ENCODE results near the gene YBX1. TPM values are rescaled to one million over a fixed set of nuclear protein-coding genes. Genes with fewer than 3 reads are reported as not detected.
"Not testable (repeated sequence)": the region's sequence is repeated elsewhere in the genome, so short reads cannot be mapped to it uniquely, and the experiment has no call there.

Gene YBX1
- total RNA-seq, 2 donors from 2014 or later = 471 to 894 TPM

DNA sequence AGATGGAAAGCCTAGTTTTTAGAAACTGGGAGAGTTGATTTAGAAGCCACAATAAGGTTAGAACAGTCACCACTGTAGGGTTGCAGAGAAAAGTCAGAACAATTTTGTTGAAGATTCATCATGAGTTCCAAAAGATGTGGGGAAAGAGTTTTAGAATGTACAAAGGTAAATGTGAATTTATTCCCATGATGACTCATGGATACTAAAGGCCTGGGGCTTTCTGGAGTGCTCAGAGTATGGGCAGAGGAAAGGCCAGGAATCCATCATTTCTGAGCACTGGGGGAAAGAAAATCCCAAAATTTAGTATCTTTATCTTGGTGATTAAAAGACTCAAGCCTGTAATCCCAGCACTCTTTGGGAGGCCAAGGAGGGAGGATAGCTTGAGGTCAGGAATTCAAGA lies 17.8 kb downstream of the YBX1 start:
- Histone ChIP-seq H3K27me3 (no peaks in the 10 kb centered on the region), H3K4me1 (no peaks in the 10 kb centered on the region), H3K27ac (no peak overlapping the region), H3K4me3 (no peak overlapping the region), H3K36me3 (peaks cover 33% of the 10 kb centered on the region), H3K9ac (ENCODE audit: low read depth in 2 of 2, low read length in 2 of 2) (no peak overlapping the region), H3K9me3 (no peaks in the 10 kb centered on the region)
- DNase-seq = no peak
- intact Hi-C loops (cut with DNase I) = no loop called here
- TF ChIP-seq, protein P1, sequence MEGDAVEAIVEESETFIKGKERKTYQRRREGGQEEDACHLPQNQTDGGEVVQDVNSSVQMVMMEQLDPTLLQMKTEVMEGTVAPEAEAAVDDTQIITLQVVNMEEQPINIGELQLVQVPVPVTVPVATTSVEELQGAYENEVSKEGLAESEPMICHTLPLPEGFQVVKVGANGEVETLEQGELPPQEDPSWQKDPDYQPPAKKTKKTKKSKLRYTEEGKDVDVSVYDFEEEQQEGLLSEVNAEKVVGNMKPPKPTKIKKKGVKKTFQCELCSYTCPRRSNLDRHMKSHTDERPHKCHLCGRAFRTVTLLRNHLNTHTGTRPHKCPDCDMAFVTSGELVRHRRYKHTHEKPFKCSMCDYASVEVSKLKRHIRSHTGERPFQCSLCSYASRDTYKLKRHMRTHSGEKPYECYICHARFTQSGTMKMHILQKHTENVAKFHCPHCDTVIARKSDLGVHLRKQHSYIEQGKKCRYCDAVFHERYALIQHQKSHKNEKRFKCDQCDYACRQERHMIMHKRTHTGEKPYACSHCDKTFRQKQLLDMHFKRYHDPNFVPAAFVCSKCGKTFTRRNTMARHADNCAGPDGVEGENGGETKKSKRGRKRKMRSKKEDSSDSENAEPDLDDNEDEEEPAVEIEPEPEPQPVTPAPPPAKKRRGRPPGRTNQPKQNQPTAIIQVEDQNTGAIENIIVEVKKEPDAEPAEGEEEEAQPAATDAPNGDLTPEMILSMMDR (IDR thresholded peaks at IDR 0.05) = no peak

DNA sequence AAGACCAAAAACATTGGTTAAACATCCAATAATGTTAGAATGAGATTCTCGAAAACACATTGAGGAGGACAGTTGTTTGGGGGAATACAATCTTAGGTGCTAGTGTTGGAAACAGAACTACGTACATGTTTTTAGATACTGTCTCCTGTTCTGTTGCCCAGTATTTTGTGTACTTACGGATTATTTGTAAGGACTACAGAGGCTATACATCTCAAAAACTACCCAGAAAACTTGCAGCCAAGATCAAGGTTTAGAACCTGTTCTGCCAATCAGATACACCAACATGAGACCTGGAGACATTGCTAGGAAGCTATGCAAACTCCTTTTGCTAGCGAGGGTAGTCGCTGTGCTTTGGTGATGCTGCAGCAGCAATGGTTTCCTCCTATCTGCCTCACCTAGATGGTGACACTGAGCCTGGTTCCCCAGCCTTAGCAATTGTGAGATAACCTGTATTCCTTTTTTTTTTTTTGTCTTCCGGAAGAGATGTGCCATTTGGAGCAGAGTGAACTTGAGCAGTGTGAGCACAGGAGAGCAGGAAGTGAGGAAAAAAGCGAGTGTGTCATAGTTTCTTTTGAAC lies 21.8 kb downstream of the YBX1 start:
- peaks cover 31% of the 10 kb centered on the region for H3K36me3 ChIP-seq
- intact Hi-C loops (cut with DNase I) = no loop called here
- H3K9ac ChIP-seq (ENCODE audit: low read depth in 2 of 2, low read length in 2 of 2) = no peak overlapping the region
- no peak for DNase-seq
- H3K9me3 ChIP-seq = no peaks in the 10 kb centered on the region
- H3K27me3 ChIP-seq = no peaks in the 10 kb centered on the region
- TF ChIP-seq, protein P1 (IDR thresholded peaks at IDR 0.05) = no peak
- no peaks in the 10 kb centered on the region for H3K4me1 ChIP-seq
- H3K27ac ChIP-seq = no peak overlapping the region
- H3K4me3 ChIP-seq = no peak overlapping the region

DNA sequence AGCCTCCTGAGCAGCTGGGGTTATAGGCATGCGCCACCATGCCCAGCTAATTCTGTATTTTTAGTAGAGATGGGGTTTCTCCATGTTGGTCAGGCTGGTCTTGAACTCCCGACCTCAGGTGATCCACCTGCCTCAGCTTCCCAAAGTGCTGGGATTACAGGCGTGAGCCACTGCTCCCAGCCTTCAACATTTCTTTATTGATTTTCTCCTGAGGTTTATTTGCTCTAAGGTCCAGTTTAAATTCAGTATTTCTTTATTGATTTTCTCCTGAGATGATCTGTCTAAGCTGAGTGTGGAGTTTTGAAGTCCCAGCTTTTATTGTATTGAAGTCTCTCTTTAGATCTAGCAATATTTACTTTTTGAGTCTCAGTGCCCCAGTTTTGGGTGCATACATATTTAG lies 30.6 kb downstream of the YBX1 start:
- intact Hi-C loops (cut with DNase I); H3K36me3 ChIP-seq: not testable (repeated sequence)

DNA sequence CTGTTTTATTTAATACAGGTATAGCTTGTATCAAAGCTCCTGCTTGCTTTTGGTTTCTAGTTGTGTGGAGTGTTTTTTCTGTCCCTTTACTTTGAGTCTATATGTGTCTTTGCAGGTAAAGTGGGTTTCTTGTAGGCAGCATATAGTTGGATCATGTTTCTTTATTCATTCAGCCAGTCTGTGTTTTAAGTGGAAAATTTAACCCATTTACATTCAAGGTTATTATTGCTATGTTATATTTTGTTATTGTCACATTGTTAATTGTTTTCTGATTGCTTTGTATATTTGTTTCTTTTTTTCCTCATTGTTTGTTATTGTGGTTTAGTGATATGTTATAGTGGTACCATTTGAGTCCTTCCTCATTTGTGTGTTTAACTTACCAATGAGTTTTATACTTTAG lies 31.1 kb downstream of the YBX1 start:
- intact Hi-C loops (cut with DNase I) = no loop called here

More for the DNA sequence above, 30.6 kb downstream of the YBX1 start:
- not testable (repeated sequence) for H3K9me3 ChIP-seq; H3K27me3 ChIP-seq; DNase-seq; H3K4me1 ChIP-seq; H3K9ac ChIP-seq (ENCODE audit: low read depth in 2 of 2, low read length in 2 of 2); H3K27ac ChIP-seq; H3K4me3 ChIP-seq

DNA sequence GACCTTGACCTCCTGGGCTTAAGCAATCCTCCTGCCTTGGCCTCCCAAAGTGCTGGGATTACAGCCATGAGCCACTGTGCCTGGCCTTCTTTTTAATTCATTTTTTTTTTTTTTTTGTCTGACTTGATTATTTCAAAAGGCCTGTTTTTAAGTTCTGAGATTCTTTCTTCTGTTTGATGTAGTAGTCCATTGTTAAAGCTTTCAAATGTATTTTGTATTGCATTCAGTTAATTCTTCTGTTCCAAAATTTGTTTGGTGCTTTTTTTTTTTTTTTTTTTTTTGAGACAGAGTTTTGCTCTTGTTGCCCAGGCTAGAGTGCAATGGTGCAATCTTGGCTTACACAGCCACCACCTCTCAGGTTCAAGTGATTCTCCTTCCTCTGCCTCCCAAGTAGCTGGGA lies 32.2 kb downstream of the YBX1 start:
- H3K9me3 ChIP-seq; DNase-seq; intact Hi-C loops (cut with DNase I); H3K4me3 ChIP-seq; H3K27ac ChIP-seq; H3K9ac ChIP-seq (ENCODE audit: low read depth in 2 of 2, low read length in 2 of 2); H3K4me1 ChIP-seq; H3K36me3 ChIP-seq; H3K27me3 ChIP-seq: not testable (repeated sequence)

More for the DNA sequence above, 31.1 kb downstream of the YBX1 start:
- DNase-seq = no peak
- Histone ChIP-seq H3K4me3 (no peak overlapping the region), H3K9me3 (no peaks in the 10 kb centered on the region), H3K27me3 (no peaks in the 10 kb centered on the region), H3K4me1 (no peaks in the 10 kb centered on the region), H3K27ac (no peak overlapping the region), H3K36me3 (no peaks in the 10 kb centered on the region), H3K9ac (ENCODE audit: low read depth in 2 of 2, low read length in 2 of 2) (no peak overlapping the region)
- TF ChIP-seq, protein P1 (IDR thresholded peaks at IDR 0.05) = no peak

DNA sequence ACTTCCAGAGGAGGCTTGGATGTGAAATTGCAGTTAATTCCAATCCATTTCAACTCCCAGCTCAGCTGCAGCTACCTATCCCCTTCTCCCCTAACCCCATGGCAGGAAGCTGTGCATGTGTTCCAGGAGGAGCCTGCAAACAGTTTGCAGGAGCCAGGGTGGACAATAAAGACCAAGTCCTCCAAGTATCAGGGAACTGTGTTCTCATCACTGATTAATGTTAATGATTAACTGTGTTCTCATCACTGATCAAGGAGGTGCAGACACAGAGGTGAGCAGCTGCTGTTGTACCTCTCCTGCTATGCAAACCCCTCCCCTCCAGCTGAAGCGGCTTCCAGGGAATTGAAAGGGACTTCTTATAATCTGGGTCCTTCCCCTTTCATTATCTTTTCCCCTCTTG lies 38.6 kb downstream of the YBX1 start:
- TF ChIP-seq, protein P1 (IDR thresholded peaks at IDR 0.05) = no peak
- Histone ChIP-seq H3K27me3 (no peaks in the 10 kb centered on the region), H3K4me1 (no peaks in the 10 kb centered on the region), H3K9ac (ENCODE audit: low read depth in 2 of 2, low read length in 2 of 2) (no peak overlapping the region), H3K36me3 (no peaks in the 10 kb centered on the region), H3K27ac (no peak overlapping the region), H3K9me3 (no peaks in the 10 kb centered on the region), H3K4me3 (no peak overlapping the region)
- no peak for DNase-seq
- intact Hi-C loops (cut with DNase I) = no loop called here
